Measurements from ENCODE around the gene NEDD4L.

DNA sequence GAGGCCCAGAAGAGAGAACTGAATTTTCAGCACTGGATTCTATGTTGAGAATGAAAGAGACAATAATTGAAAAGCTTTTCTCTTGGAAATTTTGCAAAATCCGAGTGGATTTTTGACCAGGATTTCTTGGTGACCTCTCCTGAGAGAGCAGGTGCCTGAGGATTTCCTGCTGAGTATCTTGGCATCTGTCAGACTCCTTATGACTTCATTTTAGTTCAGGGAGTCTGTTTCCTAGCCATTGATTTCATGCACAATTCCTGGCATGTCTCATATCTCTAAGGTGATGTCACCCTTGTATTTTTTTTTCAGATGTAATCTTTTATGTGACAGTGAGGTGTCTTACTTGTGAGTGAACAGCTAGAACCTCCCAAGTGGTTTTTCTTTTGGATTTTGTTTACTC lies 195.9 kb downstream of the NEDD4L start:
- TF ChIP-seq, protein P1, sequence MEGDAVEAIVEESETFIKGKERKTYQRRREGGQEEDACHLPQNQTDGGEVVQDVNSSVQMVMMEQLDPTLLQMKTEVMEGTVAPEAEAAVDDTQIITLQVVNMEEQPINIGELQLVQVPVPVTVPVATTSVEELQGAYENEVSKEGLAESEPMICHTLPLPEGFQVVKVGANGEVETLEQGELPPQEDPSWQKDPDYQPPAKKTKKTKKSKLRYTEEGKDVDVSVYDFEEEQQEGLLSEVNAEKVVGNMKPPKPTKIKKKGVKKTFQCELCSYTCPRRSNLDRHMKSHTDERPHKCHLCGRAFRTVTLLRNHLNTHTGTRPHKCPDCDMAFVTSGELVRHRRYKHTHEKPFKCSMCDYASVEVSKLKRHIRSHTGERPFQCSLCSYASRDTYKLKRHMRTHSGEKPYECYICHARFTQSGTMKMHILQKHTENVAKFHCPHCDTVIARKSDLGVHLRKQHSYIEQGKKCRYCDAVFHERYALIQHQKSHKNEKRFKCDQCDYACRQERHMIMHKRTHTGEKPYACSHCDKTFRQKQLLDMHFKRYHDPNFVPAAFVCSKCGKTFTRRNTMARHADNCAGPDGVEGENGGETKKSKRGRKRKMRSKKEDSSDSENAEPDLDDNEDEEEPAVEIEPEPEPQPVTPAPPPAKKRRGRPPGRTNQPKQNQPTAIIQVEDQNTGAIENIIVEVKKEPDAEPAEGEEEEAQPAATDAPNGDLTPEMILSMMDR (IDR thresholded peaks at IDR 0.05), result no peak
- TF ChIP-seq EP300 (IDR thresholded peaks at IDR 0.05), result no peak
- TF ChIP-seq POLR2A (IDR thresholded peaks at IDR 0.05), result no peak
